ENCODE data around the gene RBM41.

RBM41 gene

DNA sequence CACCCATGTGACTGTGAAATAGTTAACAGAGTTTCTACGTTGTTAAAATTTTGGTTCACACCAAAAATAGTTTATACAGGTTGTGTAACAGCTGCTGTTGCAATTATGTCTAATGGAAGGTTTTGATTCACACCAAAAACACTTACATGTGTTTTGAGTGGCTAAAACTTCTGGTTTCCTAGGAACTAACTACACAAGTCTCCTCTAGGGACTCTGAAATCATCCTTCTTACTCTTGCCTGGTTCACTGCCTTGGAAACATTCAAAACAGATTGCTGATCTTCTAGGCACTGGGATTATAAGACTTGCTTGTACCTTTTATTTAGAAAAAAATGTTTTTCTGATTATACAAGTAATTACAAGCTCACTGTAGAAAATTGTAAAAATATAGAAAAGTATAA, 103.7 kb downstream of the RBM41 start:
- no peak for DNase-seq
